Chondrocyte (in vitro differentiated cells): ENCODE data around the gene MTUS2. TPM values are rescaled to one million over a fixed set of nuclear protein-coding genes. Genes with fewer than 3 reads are reported as not detected.

Source experiments
- DNase-seq: peaks from one replicate; pipeline ENCODE4 v3.0.0; 2021; ENCODE audit warnings: mixed read lengths, low spot score
- H3K27ac Mint-ChIP-seq: one replicate; pipeline ENCODE4 v1.8.0; 2021; ENCODE audit warnings: mild to moderate bottlenecking, moderate library complexity, mixed read lengths; ENCODE audit not compliant: unreplicated experiment
- H3K27me3 Mint-ChIP-seq: 2 replicates; pipeline ENCODE4 v1.8.0; 2021; ENCODE audit warnings: low read depth, mixed read lengths
- H3K36me3 Mint-ChIP-seq: 2 replicates; pipeline ENCODE4 v1.8.0; 2021; ENCODE audit warnings: low read depth, mixed read lengths
- H3K4me1 Mint-ChIP-seq: 2 replicates; pipeline ENCODE4 v1.8.0; 2021; ENCODE audit warnings: low read depth, mild to moderate bottlenecking, mixed read lengths
- H3K4me3 Mint-ChIP-seq: one replicate; pipeline ENCODE4 v1.8.0; 2021; ENCODE audit warnings: mild to moderate bottlenecking, moderate library complexity, mixed read lengths; ENCODE audit not compliant: unreplicated experiment
- H3K9me3 Mint-ChIP-seq: 2 replicates; pipeline ENCODE4 v1.8.0; 2021; ENCODE audit warnings: low read depth, mixed read lengths
- total RNA-seq: library from RNA; stranded (reverse); gene quantifications from 3 replicates; pipeline ENCODE4 v1.2.1, GENCODE V29; 2021
- TF ChIP-seq, protein P1 (sequence below): fragments of 200-600 bp; sonication (generic); IDR thresholded peaks from 2 replicates; pipeline ENCODE4 v1.5.0; 2021; ENCODE audit warnings: antibody characterized with exemption, mild to moderate bottlenecking, moderate library complexity

The MTUS2 gene
- total RNA-seq, 1 donor from 2014 or later = 1.2 TPM

- TF ChIP-seq, protein P1, sequence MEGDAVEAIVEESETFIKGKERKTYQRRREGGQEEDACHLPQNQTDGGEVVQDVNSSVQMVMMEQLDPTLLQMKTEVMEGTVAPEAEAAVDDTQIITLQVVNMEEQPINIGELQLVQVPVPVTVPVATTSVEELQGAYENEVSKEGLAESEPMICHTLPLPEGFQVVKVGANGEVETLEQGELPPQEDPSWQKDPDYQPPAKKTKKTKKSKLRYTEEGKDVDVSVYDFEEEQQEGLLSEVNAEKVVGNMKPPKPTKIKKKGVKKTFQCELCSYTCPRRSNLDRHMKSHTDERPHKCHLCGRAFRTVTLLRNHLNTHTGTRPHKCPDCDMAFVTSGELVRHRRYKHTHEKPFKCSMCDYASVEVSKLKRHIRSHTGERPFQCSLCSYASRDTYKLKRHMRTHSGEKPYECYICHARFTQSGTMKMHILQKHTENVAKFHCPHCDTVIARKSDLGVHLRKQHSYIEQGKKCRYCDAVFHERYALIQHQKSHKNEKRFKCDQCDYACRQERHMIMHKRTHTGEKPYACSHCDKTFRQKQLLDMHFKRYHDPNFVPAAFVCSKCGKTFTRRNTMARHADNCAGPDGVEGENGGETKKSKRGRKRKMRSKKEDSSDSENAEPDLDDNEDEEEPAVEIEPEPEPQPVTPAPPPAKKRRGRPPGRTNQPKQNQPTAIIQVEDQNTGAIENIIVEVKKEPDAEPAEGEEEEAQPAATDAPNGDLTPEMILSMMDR = no peak
- H3K27me3 Mint-ChIP-seq = no peaks in the 10 kb centered on the region
Measured at GRCh38 chr13:29137016-29137415, 316.9 kb downstream of the MTUS2 start.

GRCh38 chr13:29137995-29138394 lies 317.9 kb downstream of the MTUS2 start:
- Mint-ChIP-seq H3K9me3 (peaks cover 15% of the 10 kb centered on the region), H3K27ac (peak overlapping the region; percentile 20), H3K27me3 (no peaks in the 10 kb centered on the region), H3K4me1 (no peaks in the 10 kb centered on the region), H3K4me3 (no peak overlapping the region), H3K36me3 (no peaks in the 10 kb centered on the region)
- DNase-seq = no peak
- TF ChIP-seq, protein P1 = no peak

More at GRCh38 chr13:29137016-29137415, 316.9 kb downstream of the MTUS2 start:
- DNase-seq = no peak
- H3K27ac Mint-ChIP-seq = no peak overlapping the region
- H3K4me1 Mint-ChIP-seq = no peaks in the 10 kb centered on the region
- peaks cover 15% of the 10 kb centered on the region for H3K9me3 Mint-ChIP-seq
- no peaks in the 10 kb centered on the region for H3K36me3 Mint-ChIP-seq
- no peak overlapping the region for H3K4me3 Mint-ChIP-seq

GRCh38 chr13:29140277-29140676 lies 320.1 kb downstream of the MTUS2 start:
- Mint-ChIP-seq H3K27ac (peak overlapping the region; percentile 36), H3K36me3 (no peaks in the 10 kb centered on the region), H3K9me3 (peaks cover 13% of the 10 kb centered on the region), H3K4me3 (no peak overlapping the region), H3K4me1 (no peaks in the 10 kb centered on the region), H3K27me3 (no peaks in the 10 kb centered on the region)
- DNase-seq = no peak
- TF ChIP-seq, protein P1 = no peak

- H3K4me1 Mint-ChIP-seq = no peaks in the 10 kb centered on the region
- H3K36me3 Mint-ChIP-seq = no peaks in the 10 kb centered on the region
- no peak overlapping the region for H3K4me3 Mint-ChIP-seq
- no peak for DNase-seq
- TF ChIP-seq, protein P1 = no peak
- H3K27ac Mint-ChIP-seq = no peak overlapping the region
- no peaks in the 10 kb centered on the region for H3K27me3 Mint-ChIP-seq
- H3K9me3 Mint-ChIP-seq = peaks cover 4% of the 10 kb centered on the region
Measured at GRCh38 chr13:29143847-29144246, 323.7 kb downstream of the MTUS2 start.

- Mint-ChIP-seq H3K4me1 (no peaks in the 10 kb centered on the region), H3K4me3 (no peak overlapping the region), H3K9me3 (peaks cover 19% of the 10 kb centered on the region), H3K36me3 (no peaks in the 10 kb centered on the region), H3K27me3 (peaks cover 1% of the 10 kb centered on the region), H3K27ac (no peak overlapping the region)
- TF ChIP-seq, protein P1 = no peak
- no peak for DNase-seq
Measured at GRCh38 chr13:29154390-29154789, 334.3 kb downstream of the MTUS2 start.
